NCI-H524 treated with DMSO at 0.1 percent for 48 hours (cell line): ENCODE results near the gene SH2D5.
"Not testable (repeated sequence)": the region's sequence is repeated elsewhere in the genome, so short reads cannot be mapped to it uniquely, and the experiment has no call there.

Source experiments
- DNase-seq: peaks from one replicate; lab custom pipeline; 2025; lab: John Stamatoyannopoulos, UW

SH2D5 gene

GRCh38 chr1:20695515-20695914, 37.0 kb downstream of the SH2D5 start:
- DNase-seq = no peak

GRCh38 chr1:20693623-20694022, 38.9 kb downstream of the SH2D5 start:
- no peak for DNase-seq

GRCh38 chr1:20691872-20692271, 40.6 kb downstream of the SH2D5 start:
- DNase-seq = no peak

- DNase-seq = no peak
Observed at GRCh38 chr1:20689645-20690056, 42.9 kb downstream of the SH2D5 start.

GRCh38 chr1:20686883-20687725, 45.4 kb downstream of the SH2D5 start:
- no peak for DNase-seq

- no peak for DNase-seq
Observed at GRCh38 chr1:20685741-20686140, 46.8 kb downstream of the SH2D5 start.

- no peak for DNase-seq
Observed at GRCh38 chr1:20685099-20685662, 47.3 kb downstream of the SH2D5 start.

GRCh38 chr1:20684651-20685050, 47.9 kb downstream of the SH2D5 start:
- DNase-seq = no peak

- DNase-seq = no peak
Observed at GRCh38 chr1:20684050-20684620, 48.4 kb downstream of the SH2D5 start.

- no peak for DNase-seq
Observed at GRCh38 chr1:20683614-20684013, 48.9 kb downstream of the SH2D5 start.

GRCh38 chr1:20682571-20683236, 49.8 kb downstream of the SH2D5 start:
- DNase-seq = no peak

- DNase-seq = no peak
Observed at GRCh38 chr1:20681999-20682398, 50.5 kb downstream of the SH2D5 start.

- DNase-seq = no peak
Observed at GRCh38 chr1:20680269-20680668, 52.2 kb downstream of the SH2D5 start.

- DNase-seq = no peak
Observed at GRCh38 chr1:20678599-20678998, 53.9 kb downstream of the SH2D5 start.

- DNase-seq = not testable (repeated sequence)
Observed at GRCh38 chr1:20673626-20674025, 58.9 kb downstream of the SH2D5 start.

- DNase-seq = no peak
Observed at GRCh38 chr1:20672265-20672632, 60.3 kb downstream of the SH2D5 start.

GRCh38 chr1:20670936-20671335, 61.6 kb downstream of the SH2D5 start:
- no peak for DNase-seq
